Stimulated activated naive CD4-positive, alpha-beta T cell (primary cell): ENCODE measurements around the gene H1-8.

Experiments used
- DNase-seq, 6 experiments: peaks; one replicate each; lab custom pipeline; 2025; lab: John Stamatoyannopoulos, UW

Gene H1-8

GRCh38 chr3:129593595-129594339 is 50.8 kb downstream of the H1-8 start:
- peak in 5 of 6 experiments; percentile 9 to 60 (median 38) for DNase-seq

GRCh38 chr3:129594409-129594808 is 51.4 kb downstream of the H1-8 start:
- no peak for DNase-seq

- DNase-seq: no peak
Measured at GRCh38 chr3:129594907-129595390, 52.0 kb downstream of the H1-8 start.

- DNase-seq: no peak
Measured at GRCh38 chr3:129595544-129596193, 52.7 kb downstream of the H1-8 start.

- DNase-seq: no peak
Measured at GRCh38 chr3:129596194-129597086, 53.5 kb downstream of the H1-8 start.

GRCh38 chr3:129597087-129597999 is 54.4 kb downstream of the H1-8 start:
- DNase-seq: no peak

- DNase-seq: no peak
Measured at GRCh38 chr3:129598000-129598381, 55.0 kb downstream of the H1-8 start.

- DNase-seq: no peak
Measured at GRCh38 chr3:129598484-129598883, 55.5 kb downstream of the H1-8 start.

GRCh38 chr3:129599073-129599472 is 56.1 kb downstream of the H1-8 start:
- DNase-seq: no peak

GRCh38 chr3:129599607-129600006 is 56.6 kb downstream of the H1-8 start:
- DNase-seq: no peak

GRCh38 chr3:129600348-129600747 is 57.4 kb downstream of the H1-8 start:
- no peak for DNase-seq
